Calu3 (cell line): ENCODE data around the gene PLXNB3. TPM values are rescaled to one million over a fixed set of nuclear protein-coding genes. Genes with fewer than 3 reads are reported as not detected.
A peak's percentile ranks its signal among the peaks of the same experiment; 100 is the strongest.

ENCODE experiments used
- BruUV-seq: library from RNA; stranded (reverse); fragments of 400-500 nt; replicated peaks from 2 replicates; lab custom pipeline; 2021; lab: Mats Ljungman, UMichigan
- CTCF ChIA-PET: fragments of 300-600 bp; sonication (Branson Sonifier 250); formaldehyde crosslinking; loops from one replicate; lab custom pipeline; 2022; ENCODE audit warnings: antibody characterized with exemption; lab: Charles Lee
- DNase-seq: peaks from one replicate; pipeline ENCODE4 v3.0.0; 2022
- H3K27ac Mint-ChIP-seq: one replicate; pipeline ENCODE4 v1.8.0; 2022; ENCODE audit warnings: mixed read lengths; ENCODE audit not compliant: unreplicated experiment
- H3K27me3 Mint-ChIP-seq: one replicate; pipeline ENCODE4 v1.8.0; 2022; ENCODE audit warnings: mixed read lengths; ENCODE audit not compliant: unreplicated experiment
- H3K36me3 Mint-ChIP-seq: one replicate; pipeline ENCODE4 v1.8.0; 2022; ENCODE audit warnings: mild to moderate bottlenecking, moderate library complexity, mixed read lengths; ENCODE audit not compliant: insufficient read depth, unreplicated experiment
- H3K4me1 Mint-ChIP-seq: one replicate; pipeline ENCODE4 v1.8.0; 2022; ENCODE audit warnings: mild to moderate bottlenecking, low read depth, mixed read lengths; ENCODE audit not compliant: unreplicated experiment
- H3K4me3 Mint-ChIP-seq: one replicate; pipeline ENCODE4 v1.8.0; 2022; ENCODE audit warnings: mild to moderate bottlenecking, low read depth, moderate library complexity, mixed read lengths; ENCODE audit not compliant: unreplicated experiment
- H3K9me3 Mint-ChIP-seq: one replicate; pipeline ENCODE4 v1.8.0; 2022; ENCODE audit warnings: low read depth, mixed read lengths; ENCODE audit not compliant: unreplicated experiment
- intact Hi-C: fragments of 100-400 bp; cut with micrococcal nuclease; formaldehyde crosslinking; loops from one replicate; pipeline ENCODE4 v1.10.0; 2022; ENCODE audit not compliant: unreplicated experiment
- total RNA-seq: library from RNA; stranded (reverse); gene quantifications from 2 replicates; pipeline ENCODE4 v1.2.3, GENCODE V29; 2022
- TF ChIP-seq, protein P1 (sequence below): fragments of 200-600 bp; IDR thresholded peaks from one replicate; pipeline ENCODE4 v1.8.0; 2022; ENCODE audit warnings: antibody characterized with exemption; ENCODE audit not compliant: unreplicated experiment

Gene PLXNB3
- total RNA-seq, 1 experiment from 2014 or later = 37.5 TPM

DNA sequence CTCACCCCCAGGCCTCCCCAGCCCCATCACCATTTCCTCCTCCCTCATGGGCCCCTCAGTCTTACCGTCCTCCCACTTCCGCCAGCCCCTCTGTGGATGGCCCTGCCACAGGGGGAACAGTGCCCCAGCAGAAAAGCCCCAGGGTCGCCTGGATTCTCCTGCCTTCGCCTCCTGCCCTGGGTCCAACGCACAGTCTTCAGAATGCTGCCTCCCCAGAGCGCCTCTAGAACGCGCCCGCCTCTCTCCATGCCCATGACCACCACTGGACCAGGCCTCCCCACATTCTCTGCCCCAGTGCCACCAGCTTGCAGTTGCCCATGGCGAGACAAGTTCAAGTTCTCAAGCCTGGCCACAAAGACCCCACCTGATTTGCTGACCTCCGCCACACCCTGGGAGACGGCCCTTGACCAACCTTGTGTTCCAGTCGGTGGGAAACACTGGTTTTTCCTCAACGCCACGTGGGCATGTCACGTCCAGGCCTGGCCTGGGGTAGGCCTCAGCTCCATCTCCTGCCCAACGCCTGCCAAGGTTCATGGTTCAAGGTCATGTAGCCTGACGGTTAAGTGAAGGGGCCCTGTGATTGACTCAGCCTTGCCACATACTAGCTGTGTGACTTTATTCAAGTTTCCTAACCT, 634 bp upstream of the PLXNB3 start:
- no peaks in the 10 kb centered on the region for H3K9me3 Mint-ChIP-seq
- H3K4me3 Mint-ChIP-seq = peak overlapping the region; percentile 83
- H3K4me1 Mint-ChIP-seq = peaks cover 11% of the 10 kb centered on the region
- no peaks in the 10 kb centered on the region for H3K27me3 Mint-ChIP-seq
- H3K36me3 Mint-ChIP-seq = peaks cover 32% of the 10 kb centered on the region
- TF ChIP-seq, protein P1, sequence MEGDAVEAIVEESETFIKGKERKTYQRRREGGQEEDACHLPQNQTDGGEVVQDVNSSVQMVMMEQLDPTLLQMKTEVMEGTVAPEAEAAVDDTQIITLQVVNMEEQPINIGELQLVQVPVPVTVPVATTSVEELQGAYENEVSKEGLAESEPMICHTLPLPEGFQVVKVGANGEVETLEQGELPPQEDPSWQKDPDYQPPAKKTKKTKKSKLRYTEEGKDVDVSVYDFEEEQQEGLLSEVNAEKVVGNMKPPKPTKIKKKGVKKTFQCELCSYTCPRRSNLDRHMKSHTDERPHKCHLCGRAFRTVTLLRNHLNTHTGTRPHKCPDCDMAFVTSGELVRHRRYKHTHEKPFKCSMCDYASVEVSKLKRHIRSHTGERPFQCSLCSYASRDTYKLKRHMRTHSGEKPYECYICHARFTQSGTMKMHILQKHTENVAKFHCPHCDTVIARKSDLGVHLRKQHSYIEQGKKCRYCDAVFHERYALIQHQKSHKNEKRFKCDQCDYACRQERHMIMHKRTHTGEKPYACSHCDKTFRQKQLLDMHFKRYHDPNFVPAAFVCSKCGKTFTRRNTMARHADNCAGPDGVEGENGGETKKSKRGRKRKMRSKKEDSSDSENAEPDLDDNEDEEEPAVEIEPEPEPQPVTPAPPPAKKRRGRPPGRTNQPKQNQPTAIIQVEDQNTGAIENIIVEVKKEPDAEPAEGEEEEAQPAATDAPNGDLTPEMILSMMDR = no peak
- intact Hi-C loops = loop anchor here (5.0 kb wide), 1 partner anchor 184 kb away; no protein-coding TSS in a partner anchor
- DNase-seq = no peak
- CTCF ChIA-PET = no interaction called here
- no peak overlapping the region for H3K27ac Mint-ChIP-seq
- no TSS peak for BruUV-seq

DNA sequence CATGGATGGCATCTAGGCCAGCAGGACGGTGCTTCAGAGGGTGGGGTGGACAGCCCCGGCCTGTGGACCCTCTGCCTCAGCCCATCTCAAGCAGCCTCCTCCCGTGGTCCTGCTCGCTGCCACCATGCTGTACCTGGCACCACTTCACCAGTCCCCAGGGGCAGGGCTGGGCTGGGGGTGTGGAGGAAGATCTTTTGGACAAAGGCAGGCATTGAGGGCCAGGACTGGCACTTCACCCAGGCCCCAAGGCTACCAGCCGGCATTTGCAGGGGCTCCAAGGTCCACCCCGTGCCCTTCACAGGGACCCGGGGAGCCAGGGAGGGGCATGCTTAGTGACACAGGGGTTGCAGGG, 713 bp downstream of the PLXNB3 start:
- no peaks in the 10 kb centered on the region for H3K9me3 Mint-ChIP-seq
- peaks cover 37% of the 10 kb centered on the region for H3K36me3 Mint-ChIP-seq
- no peak overlapping the region for H3K27ac Mint-ChIP-seq
- no peak for DNase-seq
- peak overlapping the region; percentile 83 for H3K4me3 Mint-ChIP-seq
- CTCF ChIA-PET = interaction anchor here (1.1 kb wide), 1 partner anchor 182 kb away, joined by 3 read pairs; no protein-coding TSS in a partner anchor
- H3K27me3 Mint-ChIP-seq = no peaks in the 10 kb centered on the region
- TF ChIP-seq, protein P1 = no peak
- BruUV-seq = no TSS peak
- H3K4me1 Mint-ChIP-seq = peaks cover 11% of the 10 kb centered on the region
- intact Hi-C loops = loop anchor here (2.0 to 5.0 kb wide), 2 partner anchors 120 to 183 kb away; no protein-coding TSS in a partner anchor

GRCh38 chrX:153765138-153766079, 1.4 kb downstream of the PLXNB3 start:
- BruUV-seq = no TSS peak
- TF ChIP-seq, protein P1 = no peak
- H3K4me3 Mint-ChIP-seq = peak overlapping the region; percentile 83
- DNase-seq = peak; percentile 30
- CTCF ChIA-PET = interaction anchor here (1.1 kb wide), 1 partner anchor 182 kb away, joined by 3 read pairs; no protein-coding TSS in a partner anchor
- no peaks in the 10 kb centered on the region for H3K27me3 Mint-ChIP-seq
- H3K9me3 Mint-ChIP-seq = no peaks in the 10 kb centered on the region
- H3K27ac Mint-ChIP-seq = peak overlapping the region; percentile 43
- intact Hi-C loops = loop anchor here (2.0 kb wide), 1 partner anchor 119 kb away; no protein-coding TSS in a partner anchor
- H3K4me1 Mint-ChIP-seq = peaks cover 11% of the 10 kb centered on the region
- peaks cover 42% of the 10 kb centered on the region for H3K36me3 Mint-ChIP-seq

- no TSS peak for BruUV-seq
- TF ChIP-seq, protein P1 = no peak
- peaks cover 42% of the 10 kb centered on the region for H3K36me3 Mint-ChIP-seq
- no peaks in the 10 kb centered on the region for H3K9me3 Mint-ChIP-seq
- peak; percentile 60 for DNase-seq
- intact Hi-C loops = no loop called here
- peak overlapping the region; percentile 83 for H3K4me3 Mint-ChIP-seq
- peaks cover 11% of the 10 kb centered on the region for H3K4me1 Mint-ChIP-seq
- H3K27me3 Mint-ChIP-seq = no peaks in the 10 kb centered on the region
- CTCF ChIA-PET = interaction anchor here (0.6 to 0.8 kb wide), 2 partner anchors 145 to 181 kb away, joined by 3 to 4 read pairs; no protein-coding TSS in a partner anchor
- peak overlapping the region; percentile 43 for H3K27ac Mint-ChIP-seq
Observed at GRCh38 chrX:153766098-153766817, 2.2 kb downstream of the PLXNB3 start.
